Nephron progenitor cell (in vitro differentiated cells): Measurements from ENCODE around the gene FAM110D.

ENCODE experiments used
- DNase-seq: peaks from one replicate; pipeline ENCODE4 v3.0.0; 2021
- H3K27ac Mint-ChIP-seq: 2 replicates; pipeline ENCODE4 v1.8.0; 2021; ENCODE audit warnings: mild to moderate bottlenecking, moderate library complexity, mixed read lengths
- H3K27me3 Mint-ChIP-seq: 2 replicates; pipeline ENCODE4 v1.8.0; 2021; ENCODE audit warnings: mild to moderate bottlenecking, low read depth, mixed read lengths; ENCODE audit not compliant: poor library complexity
- H3K36me3 Mint-ChIP-seq: 2 replicates; pipeline ENCODE4 v1.8.0; 2021; ENCODE audit warnings: low read depth, mixed read lengths
- H3K4me1 Mint-ChIP-seq: 2 replicates; pipeline ENCODE4 v1.8.0; 2021; ENCODE audit warnings: mixed read lengths
- H3K4me3 Mint-ChIP-seq: 2 replicates; pipeline ENCODE4 v1.8.0; 2021; ENCODE audit warnings: mild to moderate bottlenecking, moderate library complexity, mixed read lengths
- H3K9me3 Mint-ChIP-seq: 2 replicates; pipeline ENCODE4 v1.8.0; 2021; ENCODE audit warnings: mild to moderate bottlenecking, moderate library complexity, mixed read lengths
- CTCF ChIP-seq: fragments of 200-600 bp; sonication (generic); IDR thresholded peaks from 2 replicates; pipeline ENCODE4 v1.5.0; 2021; ENCODE audit warnings: antibody characterized with exemption

Gene FAM110D

GRCh38 chr1:26124418-26125331, 34.2 kb upstream of the FAM110D start:
- H3K27ac Mint-ChIP-seq = no peak overlapping the region
- H3K9me3 Mint-ChIP-seq = no peaks in the 10 kb centered on the region
- peaks cover 32% of the 10 kb centered on the region for H3K36me3 Mint-ChIP-seq
- no peak for DNase-seq
- TF ChIP-seq CTCF = no peak
- peaks cover 4% of the 10 kb centered on the region for H3K27me3 Mint-ChIP-seq
- H3K4me1 Mint-ChIP-seq = peaks cover 36% of the 10 kb centered on the region
- H3K4me3 Mint-ChIP-seq = no peak overlapping the region

GRCh38 chr1:26125382-26125781, 33.5 kb upstream of the FAM110D start:
- H3K27ac Mint-ChIP-seq = no peak overlapping the region
- no peak for DNase-seq
- no peak overlapping the region for H3K4me3 Mint-ChIP-seq
- no peaks in the 10 kb centered on the region for H3K9me3 Mint-ChIP-seq
- no peak for TF ChIP-seq CTCF
- H3K36me3 Mint-ChIP-seq = peaks cover 25% of the 10 kb centered on the region
- peaks cover 4% of the 10 kb centered on the region for H3K27me3 Mint-ChIP-seq
- H3K4me1 Mint-ChIP-seq = peaks cover 36% of the 10 kb centered on the region

- peaks cover 22% of the 10 kb centered on the region for H3K36me3 Mint-ChIP-seq
These were observed 32.9 kb upstream of the FAM110D start for GRCh38 chr1:26125946-26126320.

GRCh38 chr1:26126321-26127084, 32.4 kb upstream of the FAM110D start:
- no peak overlapping the region for H3K4me3 Mint-ChIP-seq
- TF ChIP-seq CTCF = no peak
- DNase-seq = no peak

More at GRCh38 chr1:26125946-26126320, 32.9 kb upstream of the FAM110D start:
- Mint-ChIP-seq H3K27me3 (peaks cover 8% of the 10 kb centered on the region), H3K4me3 (no peak overlapping the region), H3K27ac (no peak overlapping the region), H3K9me3 (no peaks in the 10 kb centered on the region), H3K4me1 (peaks cover 36% of the 10 kb centered on the region)
- TF ChIP-seq CTCF = no peak
- DNase-seq = no peak

GRCh38 chr1:26127235-26128163, 31.4 kb upstream of the FAM110D start:
- Mint-ChIP-seq H3K4me1 (peaks cover 29% of the 10 kb centered on the region), H3K36me3 (peaks cover 12% of the 10 kb centered on the region), H3K27me3 (peaks cover 12% of the 10 kb centered on the region), H3K27ac (peak overlapping the region; percentile 16), H3K4me3 (peak overlapping the region; percentile 14), H3K9me3 (no peaks in the 10 kb centered on the region)
- no peak for TF ChIP-seq CTCF
- DNase-seq = no peak

More at GRCh38 chr1:26126321-26127084, 32.4 kb upstream of the FAM110D start:
- Mint-ChIP-seq H3K4me1 (peaks cover 35% of the 10 kb centered on the region), H3K36me3 (peaks cover 22% of the 10 kb centered on the region), H3K27ac (no peak overlapping the region), H3K27me3 (peaks cover 8% of the 10 kb centered on the region), H3K9me3 (no peaks in the 10 kb centered on the region)
